ENCODE data around the gene ARHGEF26. TPM values are rescaled to one million over a fixed set of nuclear protein-coding genes. Genes with fewer than 3 reads are reported as not detected.

ARHGEF26 gene
- polyA plus RNA-seq, 3 donors, result 0.05 TPM; not detected in 2

DNA sequence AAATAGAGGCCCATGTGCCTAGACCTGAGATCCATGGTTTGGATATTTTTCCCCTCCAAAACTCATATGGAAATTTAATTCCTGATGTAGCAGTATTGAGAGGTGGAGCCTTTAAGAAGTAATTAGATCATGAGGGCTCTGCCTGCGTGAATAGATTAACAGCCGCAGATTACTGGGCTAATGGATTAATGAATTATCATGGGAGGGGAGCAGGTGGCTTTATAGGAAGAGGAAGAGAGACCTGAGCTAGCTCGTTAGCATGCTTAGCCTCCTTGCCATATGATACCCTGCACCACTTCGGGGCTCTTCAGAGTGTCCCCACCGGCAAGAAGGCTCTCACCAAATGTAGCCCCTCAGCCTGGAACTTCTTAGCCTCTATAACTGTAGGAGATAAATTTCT is 15.8 kb downstream of the ARHGEF26 start:
- Histone ChIP-seq H3K36me3 (replicated peaks in 1 of 2; ENCODE audit: control insufficient read depth in 1 of 2, insufficient read depth in 2 of 2, low read length in 2 of 2) (no peaks in the 10 kb centered on the region), H3K4me3 (replicated peaks in 1 of 3; ENCODE audit: low read depth in 2 of 3, low read length in 3 of 3) (no peak overlapping the region), H3K27ac (ENCODE audit: low read depth in 1 of 2, low read length in 2 of 2) (no peak overlapping the region), H3K27me3 (ENCODE audit: control insufficient read depth in 2 of 2, insufficient read depth in 2 of 2, low read length in 2 of 2) (no peaks in the 10 kb centered on the region), H3K4me2 (replicated peaks; ENCODE audit: extremely low read depth, low read length, poor library complexity, severe bottlenecking) (no peak overlapping the region), H3K9ac (ENCODE audit: insufficient read depth, low read length, poor library complexity, severe bottlenecking) (no peak overlapping the region), H3K79me2 (ENCODE audit: insufficient read depth, low read length) (no peaks in the 10 kb centered on the region), H4K20me1 (ENCODE audit: insufficient read depth, low read length) (no peaks in the 10 kb centered on the region), H3K9me3 (replicated peaks in 1 of 2; ENCODE audit: control insufficient read depth in 1 of 2, insufficient read depth in 1 of 2, low read length in 2 of 2) (no peaks in the 10 kb centered on the region), H2AFZ (ENCODE audit: insufficient read depth, low read depth, low read length, poor library complexity, severe bottlenecking) (no peak overlapping the region), H3K4me1 (ENCODE audit: control insufficient read depth in 1 of 2, insufficient read depth in 2 of 2, low read length in 2 of 2) (no peaks in the 10 kb centered on the region)
- no peak overlapping the region for H3K4me3 Mint-ChIP-seq
- no CpG with 5 or more reads among the region's 5 CpGs for WGBS (ENCODE audit: insufficient coverage)
- H3K27ac Mint-ChIP-seq, result no peak overlapping the region
- TF ChIP-seq, protein P1, sequence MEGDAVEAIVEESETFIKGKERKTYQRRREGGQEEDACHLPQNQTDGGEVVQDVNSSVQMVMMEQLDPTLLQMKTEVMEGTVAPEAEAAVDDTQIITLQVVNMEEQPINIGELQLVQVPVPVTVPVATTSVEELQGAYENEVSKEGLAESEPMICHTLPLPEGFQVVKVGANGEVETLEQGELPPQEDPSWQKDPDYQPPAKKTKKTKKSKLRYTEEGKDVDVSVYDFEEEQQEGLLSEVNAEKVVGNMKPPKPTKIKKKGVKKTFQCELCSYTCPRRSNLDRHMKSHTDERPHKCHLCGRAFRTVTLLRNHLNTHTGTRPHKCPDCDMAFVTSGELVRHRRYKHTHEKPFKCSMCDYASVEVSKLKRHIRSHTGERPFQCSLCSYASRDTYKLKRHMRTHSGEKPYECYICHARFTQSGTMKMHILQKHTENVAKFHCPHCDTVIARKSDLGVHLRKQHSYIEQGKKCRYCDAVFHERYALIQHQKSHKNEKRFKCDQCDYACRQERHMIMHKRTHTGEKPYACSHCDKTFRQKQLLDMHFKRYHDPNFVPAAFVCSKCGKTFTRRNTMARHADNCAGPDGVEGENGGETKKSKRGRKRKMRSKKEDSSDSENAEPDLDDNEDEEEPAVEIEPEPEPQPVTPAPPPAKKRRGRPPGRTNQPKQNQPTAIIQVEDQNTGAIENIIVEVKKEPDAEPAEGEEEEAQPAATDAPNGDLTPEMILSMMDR (IDR thresholded peaks at IDR 0.05), result no peak
- H3K9me3 Mint-ChIP-seq, result no peaks in the 10 kb centered on the region
- H3K4me1 Mint-ChIP-seq, result peaks cover 5% of the 10 kb centered on the region
- no peaks in the 10 kb centered on the region for H3K36me3 Mint-ChIP-seq
- DNase-seq, result no peak
- H3K27me3 Mint-ChIP-seq (ENCODE audit: low read depth in 3 of 3), result peaks cover 0 to 3% (median 3%) of the 10 kb centered on the region in 3 donors
- intact Hi-C loops (cut with micrococcal nuclease), result no loop called here

GRCh38 chr3:154139996-154140436 is 18.8 kb downstream of the ARHGEF26 start:
- DNase-seq, result no peak
- intact Hi-C loops (cut with micrococcal nuclease), result no loop called here
- no peak overlapping the region for H3K9ac ChIP-seq (ENCODE audit: insufficient read depth, low read length, poor library complexity, severe bottlenecking)

More at GRCh38 chr3:154139996-154140436, 18.8 kb downstream of the ARHGEF26 start:
- Mint-ChIP-seq H3K36me3 (no peaks in the 10 kb centered on the region), H3K9me3 (no peaks in the 10 kb centered on the region), H3K27me3 (ENCODE audit: low read depth in 3 of 3) (peaks cover 2 to 3% (median 3%) of the 10 kb centered on the region in 3 donors), H3K4me1 (no peaks in the 10 kb centered on the region), H3K4me3 (no peak overlapping the region), H3K27ac (no peak overlapping the region)
- H2AFZ ChIP-seq (ENCODE audit: insufficient read depth, low read depth, low read length, poor library complexity, severe bottlenecking), result no peak overlapping the region
- no peaks in the 10 kb centered on the region for H3K36me3 ChIP-seq (replicated peaks in 1 of 2; ENCODE audit: control insufficient read depth in 1 of 2, insufficient read depth in 2 of 2, low read length in 2 of 2)
- H3K4me2 ChIP-seq (replicated peaks; ENCODE audit: extremely low read depth, low read length, poor library complexity, severe bottlenecking), result no peak overlapping the region
- H3K4me3 ChIP-seq (replicated peaks in 1 of 3; ENCODE audit: low read depth in 2 of 3, low read length in 3 of 3), result no peak overlapping the region
- TF ChIP-seq, protein P1 (IDR thresholded peaks at IDR 0.05), result no peak
- H4K20me1 ChIP-seq (ENCODE audit: insufficient read depth, low read length), result no peaks in the 10 kb centered on the region
- no peaks in the 10 kb centered on the region for H3K79me2 ChIP-seq (ENCODE audit: insufficient read depth, low read length)
- H3K9me3 ChIP-seq (replicated peaks in 1 of 2; ENCODE audit: control insufficient read depth in 1 of 2, insufficient read depth in 1 of 2, low read length in 2 of 2), result no peaks in the 10 kb centered on the region
- H3K4me1 ChIP-seq (ENCODE audit: control insufficient read depth in 1 of 2, insufficient read depth in 2 of 2, low read length in 2 of 2), result no peaks in the 10 kb centered on the region
- 80% methylated on average over 1 of the region's 3 CpGs for WGBS (ENCODE audit: insufficient coverage)
- H3K27me3 ChIP-seq (ENCODE audit: control insufficient read depth in 2 of 2, insufficient read depth in 2 of 2, low read length in 2 of 2), result no peaks in the 10 kb centered on the region
- no peak overlapping the region for H3K27ac ChIP-seq (ENCODE audit: low read depth in 1 of 2, low read length in 2 of 2)
